Suprapubic skin (tissue), 4 donors: ENCODE results near the gene MARCHF10.

Experiments used
- POLR2A ChIP-seq, 2 donors: fragments of 450-650 bp; IDR thresholded peaks; one replicate each; pipeline ENCODE4 v1.6.1; 2017; ENCODE audit warnings: antibody characterized with exemption in 2 of 2, mild to moderate bottlenecking in 2 of 2, moderate library complexity in 2 of 2
- POLR2AphosphoS5 ChIP-seq, 3 donors: sonication (generic); formaldehyde crosslinking; IDR thresholded peaks; one replicate each; pipeline ENCODE4 v1.6.1; 2017; ENCODE audit warnings: antibody characterized with exemption in 3 of 3
- TF ChIP-seq, protein P1 (sequence below), 2 donors: fragments of 200-600 bp in 1 of 2; fragments of 450-650 bp in 1 of 2; sonication (generic) in 1 of 2; IDR thresholded peaks; one replicate each; pipeline ENCODE4 v1.5.1; 2016 to 2019; ENCODE audit warnings: antibody characterized with exemption in 2 of 2, mild to moderate bottlenecking in 1 of 2, moderate library complexity in 1 of 2

DNA sequence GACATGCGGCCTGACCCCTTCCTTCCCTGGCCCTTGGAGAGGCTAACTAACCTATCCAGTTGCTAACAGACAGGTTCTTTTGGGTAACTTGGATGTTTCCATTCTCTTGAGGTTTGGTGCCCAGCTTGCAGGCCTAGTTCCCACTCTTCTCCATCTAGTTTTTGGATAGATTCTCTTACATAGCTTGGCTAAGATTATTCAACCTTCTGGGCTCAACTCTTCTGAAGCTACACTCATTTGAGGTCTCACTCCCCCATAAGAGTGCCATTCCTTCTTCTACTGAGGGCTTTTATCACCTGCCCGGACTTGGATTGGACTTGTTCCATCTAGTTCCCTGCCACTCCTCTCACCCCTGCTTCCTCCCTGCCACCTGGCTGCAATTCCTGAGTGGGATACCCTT lies 44.1 kb upstream of the MARCHF10 start:
- TF ChIP-seq, protein P1, sequence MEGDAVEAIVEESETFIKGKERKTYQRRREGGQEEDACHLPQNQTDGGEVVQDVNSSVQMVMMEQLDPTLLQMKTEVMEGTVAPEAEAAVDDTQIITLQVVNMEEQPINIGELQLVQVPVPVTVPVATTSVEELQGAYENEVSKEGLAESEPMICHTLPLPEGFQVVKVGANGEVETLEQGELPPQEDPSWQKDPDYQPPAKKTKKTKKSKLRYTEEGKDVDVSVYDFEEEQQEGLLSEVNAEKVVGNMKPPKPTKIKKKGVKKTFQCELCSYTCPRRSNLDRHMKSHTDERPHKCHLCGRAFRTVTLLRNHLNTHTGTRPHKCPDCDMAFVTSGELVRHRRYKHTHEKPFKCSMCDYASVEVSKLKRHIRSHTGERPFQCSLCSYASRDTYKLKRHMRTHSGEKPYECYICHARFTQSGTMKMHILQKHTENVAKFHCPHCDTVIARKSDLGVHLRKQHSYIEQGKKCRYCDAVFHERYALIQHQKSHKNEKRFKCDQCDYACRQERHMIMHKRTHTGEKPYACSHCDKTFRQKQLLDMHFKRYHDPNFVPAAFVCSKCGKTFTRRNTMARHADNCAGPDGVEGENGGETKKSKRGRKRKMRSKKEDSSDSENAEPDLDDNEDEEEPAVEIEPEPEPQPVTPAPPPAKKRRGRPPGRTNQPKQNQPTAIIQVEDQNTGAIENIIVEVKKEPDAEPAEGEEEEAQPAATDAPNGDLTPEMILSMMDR (IDR thresholded peaks at IDR 0.05): no peak
- TF ChIP-seq POLR2A (IDR thresholded peaks at IDR 0.05): no peak
- TF ChIP-seq POLR2AphosphoS5 (IDR thresholded peaks at IDR 0.05): no peak
